Right atrium auricular region (tissue), 2 donors: ENCODE results near the gene TRIP10. TPM values are rescaled to one million over a fixed set of nuclear protein-coding genes. Genes with fewer than 3 reads are reported as not detected.
A peak's percentile ranks its signal among the peaks of the same experiment; 100 is the strongest.

Source experiments
- DNase-seq: peaks from one replicate; pipeline ENCODE4 v3.0.0-alpha.2; 2019; ENCODE audit warnings: low spot score
- H3K27ac ChIP-seq, 2 donors: fragments of 200-600 bp; sonication (generic); 1 replicate in 1 of 2; 2 replicates in 1 of 2; pipeline ENCODE4 v1.5.1; 2016 to 2019
- H3K27me3 ChIP-seq, 2 donors: fragments of 200-600 bp; sonication (generic); one replicate each; pipeline versions ENCODE4 v1.5.1 to v1.6.0; 2017 to 2019
- H3K36me3 ChIP-seq: fragments of 200-600 bp; sonication (generic); one replicate; pipeline ENCODE4 v1.5.1; 2016
- H3K4me1 ChIP-seq, 2 donors: fragments of 200-600 bp; sonication (generic); one replicate each; pipeline versions ENCODE4 v1.5.1 to v1.6.0; 2017 to 2019
- H3K4me3 ChIP-seq, 2 donors: fragments of 200-600 bp; sonication (generic); 1 replicate in 1 of 2; 2 replicates in 1 of 2; pipeline ENCODE4 v1.5.1; 2017 to 2019; ENCODE audit warnings: mild to moderate bottlenecking in 1 of 2, moderate library complexity in 1 of 2
- H3K9me3 ChIP-seq, 2 donors: fragments of 200-600 bp; sonication (generic); one replicate each; pipeline ENCODE4 v1.5.1; 2019
- CTCF ChIP-seq, 2 donors: fragments of 200-600 bp; sonication (generic); IDR thresholded peaks; one replicate each; pipeline ENCODE4 v1.5.1; 2019; ENCODE audit warnings: antibody characterized with exemption in 2 of 2
- total RNA-seq, 2 donors: library from RNA; depleted of rRNA; stranded (reverse); fragments of >200 nt; gene quantifications; one replicate each; pipeline ENCODE4 v1.1.0, GENCODE V29; 2016

TRIP10 gene
- total RNA-seq, 2 donors from 2014 or later, result 39.6 to 65.3 TPM

GRCh38 chr19:6717036-6717435, 22.4 kb upstream of the TRIP10 start:
- no peak for DNase-seq
- H3K36me3 ChIP-seq, result no peaks in the 10 kb centered on the region
- H3K4me1 ChIP-seq, result no peaks in the 10 kb centered on the region
- H3K9me3 ChIP-seq, result no peaks in the 10 kb centered on the region
- H3K4me3 ChIP-seq, result no peak overlapping the region
- H3K27me3 ChIP-seq, result no peaks in the 10 kb centered on the region
- H3K27ac ChIP-seq, result no peak overlapping the region
- TF ChIP-seq CTCF (IDR thresholded peaks at IDR 0.05), result no peak

- no peak for TF ChIP-seq CTCF (IDR thresholded peaks at IDR 0.05)
- Histone ChIP-seq H3K27ac (no peak overlapping the region), H3K36me3 (no peaks in the 10 kb centered on the region), H3K27me3 (no peaks in the 10 kb centered on the region), H3K4me1 (no peaks in the 10 kb centered on the region), H3K4me3 (no peak overlapping the region), H3K9me3 (no peaks in the 10 kb centered on the region)
- DNase-seq, result no peak
Measured at GRCh38 chr19:6717441-6717971, 22.0 kb upstream of the TRIP10 start.

GRCh38 chr19:6718111-6718740, 21.3 kb upstream of the TRIP10 start:
- Histone ChIP-seq H3K27me3 (no peaks in the 10 kb centered on the region), H3K4me3 (no peak overlapping the region)

GRCh38 chr19:6718741-6719539, 20.5 kb upstream of the TRIP10 start:
- H3K9me3 ChIP-seq, result no peaks in the 10 kb centered on the region
- H3K27me3 ChIP-seq, result no peaks in the 10 kb centered on the region
- no peak for DNase-seq
- no peak overlapping the region for H3K27ac ChIP-seq
- peak overlapping the region in 1 of 2 donors; percentile 35 for H3K4me3 ChIP-seq
- H3K4me1 ChIP-seq, result no peaks in the 10 kb centered on the region
- TF ChIP-seq CTCF (IDR thresholded peaks at IDR 0.05), result no peak
- H3K36me3 ChIP-seq, result no peaks in the 10 kb centered on the region

More at GRCh38 chr19:6718111-6718740, 21.3 kb upstream of the TRIP10 start:
- no peak for DNase-seq
- no peaks in the 10 kb centered on the region for H3K9me3 ChIP-seq
- H3K4me1 ChIP-seq, result no peaks in the 10 kb centered on the region
- H3K27ac ChIP-seq, result no peak overlapping the region
- no peak for TF ChIP-seq CTCF (IDR thresholded peaks at IDR 0.05)
- no peaks in the 10 kb centered on the region for H3K36me3 ChIP-seq

- no peak for DNase-seq
Measured at GRCh38 chr19:6719540-6719861, 20.0 kb upstream of the TRIP10 start.

More at GRCh38 chr19:6719540-6719861, 20.0 kb upstream of the TRIP10 start:
- Histone ChIP-seq H3K4me1 (no peaks in the 10 kb centered on the region), H3K4me3 (peak overlapping the region in 1 of 2 donors; percentile 35), H3K9me3 (no peaks in the 10 kb centered on the region), H3K36me3 (no peaks in the 10 kb centered on the region), H3K27me3 (no peaks in the 10 kb centered on the region), H3K27ac (peak overlapping the region in 1 of 2 donors; percentile 31)
- no peak for TF ChIP-seq CTCF (IDR thresholded peaks at IDR 0.05)
